ENCODE data around the gene NAPEPLD.
"Not testable (repeated sequence)": the region's sequence is repeated elsewhere in the genome, so short reads cannot be mapped to it uniquely, and the experiment has no call there.

- TF ChIP-seq CTCF (IDR thresholded peaks at IDR 0.05); EP300 (IDR thresholded peaks at IDR 0.05; ENCODE audit: low read depth): not testable (repeated sequence)
These were observed 6.6 kb upstream of the NAPEPLD start for GRCh38 chr7:103155331-103156024.
